ENCODE measurements around the gene DYNLT5. TPM values are rescaled to one million over a fixed set of nuclear protein-coding genes. Genes with fewer than 3 reads are reported as not detected.
A peak's percentile ranks its signal among the peaks of the same experiment; 100 is the strongest.

The DYNLT5 gene
- total and polyA plus RNA-seq, 7 donors, result 0.21 to 3.9 (median 0.55) TPM

DNA sequence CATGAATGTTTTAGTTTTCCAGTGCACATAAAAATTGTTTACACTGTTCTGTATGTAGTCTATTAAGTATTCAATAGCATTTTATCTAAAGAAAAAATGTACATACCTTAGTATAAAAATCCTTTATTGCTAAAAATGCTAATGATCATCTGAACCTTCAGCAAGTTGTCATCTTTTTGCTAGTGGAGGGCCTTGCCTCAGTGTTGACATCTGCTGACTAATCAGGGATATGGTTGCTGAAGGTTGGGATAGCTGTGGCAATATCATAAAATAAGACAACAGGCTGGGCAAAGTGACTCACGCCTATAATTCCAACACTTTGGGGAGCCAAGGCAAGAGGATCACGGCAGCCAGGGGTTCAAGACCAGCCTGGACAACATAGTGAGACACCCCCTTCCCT, 9.0 kb downstream of the DYNLT5 start:
- Histone ChIP-seq H3K27ac (no peak overlapping the region), H3K36me3 (ENCODE audit: insufficient read depth in 1 of 2, low read depth in 1 of 2) (no peaks in the 10 kb centered on the region), H3K4me1 (peaks cover 8% of the 10 kb centered on the region), H3K9me3 (no peaks in the 10 kb centered on the region), H3K4me3 (no peak overlapping the region), H3K27me3 (ENCODE audit: insufficient read depth in 3 of 3, low read length in 2 of 3) (no peaks in the 10 kb centered on the region)
- WGBS, 3 donors, result 77 to 96% (median 90%) methylated on average over 2 of the region's 2 CpGs
- intact Hi-C loops (cut with DNase I), result loop anchor here (5.0 to 10.0 kb wide), 3 partner anchors 164 to 451 kb away; partner anchors contain the start of genes DNAI4 (in 2 of the 2) and MIER1 (in 2 of the 2)
- ATAC-seq (no peak), DNase-seq (no peak)
- TF ChIP-seq, protein P1, sequence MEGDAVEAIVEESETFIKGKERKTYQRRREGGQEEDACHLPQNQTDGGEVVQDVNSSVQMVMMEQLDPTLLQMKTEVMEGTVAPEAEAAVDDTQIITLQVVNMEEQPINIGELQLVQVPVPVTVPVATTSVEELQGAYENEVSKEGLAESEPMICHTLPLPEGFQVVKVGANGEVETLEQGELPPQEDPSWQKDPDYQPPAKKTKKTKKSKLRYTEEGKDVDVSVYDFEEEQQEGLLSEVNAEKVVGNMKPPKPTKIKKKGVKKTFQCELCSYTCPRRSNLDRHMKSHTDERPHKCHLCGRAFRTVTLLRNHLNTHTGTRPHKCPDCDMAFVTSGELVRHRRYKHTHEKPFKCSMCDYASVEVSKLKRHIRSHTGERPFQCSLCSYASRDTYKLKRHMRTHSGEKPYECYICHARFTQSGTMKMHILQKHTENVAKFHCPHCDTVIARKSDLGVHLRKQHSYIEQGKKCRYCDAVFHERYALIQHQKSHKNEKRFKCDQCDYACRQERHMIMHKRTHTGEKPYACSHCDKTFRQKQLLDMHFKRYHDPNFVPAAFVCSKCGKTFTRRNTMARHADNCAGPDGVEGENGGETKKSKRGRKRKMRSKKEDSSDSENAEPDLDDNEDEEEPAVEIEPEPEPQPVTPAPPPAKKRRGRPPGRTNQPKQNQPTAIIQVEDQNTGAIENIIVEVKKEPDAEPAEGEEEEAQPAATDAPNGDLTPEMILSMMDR (IDR thresholded peaks at IDR 0.05), result no peak

DNA sequence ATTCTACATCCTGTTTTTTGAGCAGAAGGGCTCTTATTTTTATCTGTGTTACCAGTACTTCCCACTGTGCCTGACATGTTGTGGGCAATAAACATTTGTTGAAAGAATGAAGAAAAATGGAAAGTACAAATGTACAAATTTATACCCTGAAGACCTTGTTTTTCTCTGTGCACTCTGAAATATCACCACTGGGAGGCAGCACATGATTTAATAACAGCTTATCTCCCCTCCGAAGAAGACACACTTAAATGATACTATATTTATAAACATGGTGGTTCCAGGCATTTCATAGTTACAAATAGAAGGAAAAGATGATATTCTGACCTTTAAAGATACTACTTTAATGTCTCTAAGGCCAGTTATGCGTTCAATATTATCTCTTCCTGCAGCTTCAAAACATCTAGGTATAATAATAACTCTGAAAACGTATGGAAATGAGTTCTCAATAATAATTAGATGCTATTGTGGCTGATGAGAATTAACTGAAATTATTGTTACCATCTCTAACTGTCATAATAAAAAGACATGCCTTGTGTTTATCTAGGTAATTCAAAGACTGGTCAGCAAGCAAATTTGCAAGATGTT, 12.8 kb downstream of the DYNLT5 start:
- WGBS, 3 donors, result 24 to 32% (median 26%) methylated on average over 3 of the region's 3 CpGs
- no peaks in the 10 kb centered on the region for H3K4me1 ChIP-seq
- H3K9me3 ChIP-seq, result no peaks in the 10 kb centered on the region
- H3K27ac ChIP-seq, result no peak overlapping the region
- TF ChIP-seq, protein P1 (IDR thresholded peaks at IDR 0.05), result peak; percentile 76
- no peaks in the 10 kb centered on the region for H3K36me3 ChIP-seq (ENCODE audit: insufficient read depth in 1 of 2, low read depth in 1 of 2)
- no peaks in the 10 kb centered on the region for H3K27me3 ChIP-seq (ENCODE audit: insufficient read depth in 3 of 3, low read length in 2 of 3)
- no peak overlapping the region for H3K4me3 ChIP-seq
- ATAC-seq (peak in 1 of 4 donors; percentile 71), DNase-seq (no peak)
- intact Hi-C loops (cut with DNase I), result loop anchor here (2.0 to 10.0 kb wide), 5 partner anchors 160 to 447 kb away; partner anchors contain the start of genes DNAI4 (in 2 of the 2) and MIER1 (in 2 of the 2)

DNA sequence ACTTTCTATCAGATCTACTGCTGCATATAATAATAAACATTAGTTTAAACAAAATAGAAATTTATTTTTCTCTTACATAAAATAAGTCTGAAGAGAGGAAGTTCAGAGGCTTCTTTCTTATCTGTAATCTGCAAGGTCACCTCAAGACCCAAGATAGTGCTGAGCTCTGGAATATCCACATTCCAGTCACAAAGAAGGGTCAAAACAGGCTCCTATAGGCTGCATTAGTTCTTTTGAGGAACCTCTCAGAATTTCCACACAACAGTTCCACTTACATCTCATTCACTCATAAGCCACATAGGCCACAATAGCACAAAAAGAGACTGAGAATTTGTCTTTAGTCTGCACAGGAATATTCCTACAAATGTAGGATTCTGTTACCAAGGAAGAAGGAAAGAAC, 15.4 kb downstream of the DYNLT5 start:
- DNase-seq, result no peak
- H3K9me3 ChIP-seq, result no peaks in the 10 kb centered on the region
- no peaks in the 10 kb centered on the region for H3K36me3 ChIP-seq (ENCODE audit: insufficient read depth in 1 of 2, low read depth in 1 of 2)
- TF ChIP-seq, protein P1 (IDR thresholded peaks at IDR 0.05), result no peak
- H3K27me3 ChIP-seq (ENCODE audit: insufficient read depth in 3 of 3, low read length in 2 of 3), result no peaks in the 10 kb centered on the region
- ATAC-seq, result no peak
- H3K4me1 ChIP-seq, result no peaks in the 10 kb centered on the region
- no peak overlapping the region for H3K27ac ChIP-seq
- intact Hi-C loops (cut with DNase I), result loop anchor here (5.0 to 10.0 kb wide), 3 partner anchors 157 to 380 kb away; partner anchors contain the start of genes DNAI4 (in 2 of the 2) and MIER1 (in 2 of the 2)
- no peak overlapping the region for H3K4me3 ChIP-seq

DNA sequence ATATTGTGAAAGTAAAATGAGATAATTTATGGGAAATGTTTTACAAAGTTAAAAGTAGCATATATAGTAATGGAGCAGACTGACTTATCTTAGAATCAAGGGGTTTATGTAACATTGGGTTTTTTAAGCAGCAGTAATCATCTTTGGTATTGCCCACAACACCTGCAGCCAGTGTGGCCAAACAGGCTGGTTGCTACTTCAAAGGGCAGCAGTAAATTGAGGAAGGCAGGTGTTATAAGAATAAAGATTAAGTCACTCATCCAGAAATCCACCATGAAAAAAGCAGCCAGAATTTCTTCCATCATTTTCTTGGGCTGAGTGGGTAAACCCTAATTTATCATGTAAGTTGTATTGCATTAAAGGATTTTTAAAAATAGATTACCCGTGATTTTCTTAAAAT, 16.7 kb downstream of the DYNLT5 start:
- ATAC-seq (no peak), DNase-seq (no peak)
- 61 to 82% (median 68%) methylated on average over 1 of the region's 1 CpG for WGBS, 3 donors
- no peaks in the 10 kb centered on the region for H3K4me1 ChIP-seq
- TF ChIP-seq, protein P1 (IDR thresholded peaks at IDR 0.05), result no peak
- no peaks in the 10 kb centered on the region for H3K9me3 ChIP-seq
- intact Hi-C loops (cut with DNase I), result loop anchor here (5.0 to 10.0 kb wide), 3 partner anchors 156 to 378 kb away; partner anchors contain the start of genes DNAI4 (in 2 of the 2) and MIER1 (in 2 of the 2)
- H3K27me3 ChIP-seq (ENCODE audit: insufficient read depth in 3 of 3, low read length in 2 of 3), result no peaks in the 10 kb centered on the region
- no peak overlapping the region for H3K27ac ChIP-seq
- no peak overlapping the region for H3K4me3 ChIP-seq
- no peaks in the 10 kb centered on the region for H3K36me3 ChIP-seq (ENCODE audit: insufficient read depth in 1 of 2, low read depth in 1 of 2)

Measured in psoas muscle (tissue), 8 donors.